ENCODE data around the gene TCTN2.

Gene TCTN2

DNA sequence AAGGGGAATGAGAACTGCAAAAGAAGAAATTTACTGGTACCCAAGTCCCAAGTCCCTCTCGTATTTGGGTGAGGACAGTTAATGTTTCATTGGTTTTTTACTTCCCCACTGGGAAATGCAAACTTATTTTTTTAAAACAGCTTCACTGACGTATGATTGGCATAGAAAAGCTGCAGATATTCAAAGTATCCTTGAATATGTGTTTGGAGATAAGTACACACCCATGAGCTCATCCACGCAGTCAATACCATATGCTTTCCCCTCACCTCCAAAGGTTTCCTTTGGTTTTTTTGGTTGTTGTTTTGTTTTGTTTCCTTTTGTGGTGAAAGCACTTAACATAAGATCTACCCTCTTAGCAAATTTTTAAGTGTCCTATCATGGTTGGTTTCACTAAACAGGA is 13.1 kb downstream of the TCTN2 start:
- H3K27ac ChIP-seq (ENCODE audit: low read length): no peak overlapping the region
- no peak overlapping the region for H3K4me2 ChIP-seq (ENCODE audit: insufficient read depth, low read length)
- TF ChIP-seq EZH2 (IDR thresholded peaks at IDR 0.05; ENCODE audit: borderline replicate concordance, low read depth, low read length, severe bottlenecking): no peak
- TF ChIP-seq, protein P1, sequence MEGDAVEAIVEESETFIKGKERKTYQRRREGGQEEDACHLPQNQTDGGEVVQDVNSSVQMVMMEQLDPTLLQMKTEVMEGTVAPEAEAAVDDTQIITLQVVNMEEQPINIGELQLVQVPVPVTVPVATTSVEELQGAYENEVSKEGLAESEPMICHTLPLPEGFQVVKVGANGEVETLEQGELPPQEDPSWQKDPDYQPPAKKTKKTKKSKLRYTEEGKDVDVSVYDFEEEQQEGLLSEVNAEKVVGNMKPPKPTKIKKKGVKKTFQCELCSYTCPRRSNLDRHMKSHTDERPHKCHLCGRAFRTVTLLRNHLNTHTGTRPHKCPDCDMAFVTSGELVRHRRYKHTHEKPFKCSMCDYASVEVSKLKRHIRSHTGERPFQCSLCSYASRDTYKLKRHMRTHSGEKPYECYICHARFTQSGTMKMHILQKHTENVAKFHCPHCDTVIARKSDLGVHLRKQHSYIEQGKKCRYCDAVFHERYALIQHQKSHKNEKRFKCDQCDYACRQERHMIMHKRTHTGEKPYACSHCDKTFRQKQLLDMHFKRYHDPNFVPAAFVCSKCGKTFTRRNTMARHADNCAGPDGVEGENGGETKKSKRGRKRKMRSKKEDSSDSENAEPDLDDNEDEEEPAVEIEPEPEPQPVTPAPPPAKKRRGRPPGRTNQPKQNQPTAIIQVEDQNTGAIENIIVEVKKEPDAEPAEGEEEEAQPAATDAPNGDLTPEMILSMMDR (IDR thresholded peaks at IDR 0.05; ENCODE audit: borderline replicate concordance, extremely low read depth, low read length, poor library complexity, severe bottlenecking): no peak
- no peak overlapping the region for H3K4me3 ChIP-seq (ENCODE audit: low read depth in 1 of 2, low read length in 2 of 2)
- H4K20me1 ChIP-seq (ENCODE audit: insufficient read depth, low read length): no peaks in the 10 kb centered on the region
- DNase-seq (no peak), ATAC-seq (ENCODE audit: insufficient read depth, low read depth) (no peak)
- H3K9me3 ChIP-seq (ENCODE audit: insufficient read depth, low read length, severe bottlenecking): no peaks in the 10 kb centered on the region
- H3K36me3 ChIP-seq (ENCODE audit: insufficient read depth, low read length): peaks cover 6% of the 10 kb centered on the region; the same call in 1 of the 2 replicates
- H3K9ac ChIP-seq (ENCODE audit: low read depth, low read length): no peak overlapping the region
- H2AFZ ChIP-seq (ENCODE audit: low read depth, low read length): no peak overlapping the region
- H3K4me1 ChIP-seq (ENCODE audit: insufficient read depth, low read length): no peaks in the 10 kb centered on the region
- H3K27me3 ChIP-seq (ENCODE audit: insufficient read depth, low read length, poor library complexity): no peaks in the 10 kb centered on the region
- H3K79me2 ChIP-seq (ENCODE audit: insufficient read depth, low read length): no peaks in the 10 kb centered on the region

DNA sequence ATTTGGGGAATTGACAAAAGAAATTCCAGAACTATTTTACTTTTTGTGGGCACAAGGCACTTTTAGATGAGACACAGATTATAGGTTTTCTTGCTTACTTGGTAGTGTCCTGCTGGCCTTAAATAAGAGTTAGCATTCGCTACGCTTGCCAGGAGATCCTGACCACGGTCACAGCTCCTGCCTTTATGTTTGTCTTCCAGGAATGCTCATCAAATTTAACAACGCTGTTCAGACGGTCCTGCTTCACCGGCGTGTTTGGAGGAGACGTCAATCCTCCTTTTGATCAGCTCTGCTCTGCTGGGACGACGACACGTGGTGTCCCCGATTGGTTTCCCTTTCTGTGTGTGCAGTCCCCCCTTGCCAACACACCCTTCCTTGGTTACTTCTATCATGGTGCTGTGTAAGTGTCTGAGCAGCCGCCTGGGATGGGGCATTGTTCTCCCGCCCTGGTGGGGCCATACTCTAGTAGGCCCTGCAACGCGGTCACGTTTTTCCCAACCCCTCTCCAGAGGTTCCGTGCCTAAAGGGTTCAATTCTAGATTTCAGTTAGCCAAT is 15.8 kb downstream of the TCTN2 start:
- H3K27me3 ChIP-seq (ENCODE audit: insufficient read depth, low read length, poor library complexity): no peaks in the 10 kb centered on the region
- no peak overlapping the region for H3K4me2 ChIP-seq (ENCODE audit: insufficient read depth, low read length)
- no peak for ATAC-seq (ENCODE audit: insufficient read depth, low read depth)
- H4K20me1 ChIP-seq (ENCODE audit: insufficient read depth, low read length): no peaks in the 10 kb centered on the region
- H2AFZ ChIP-seq (ENCODE audit: low read depth, low read length): no peak overlapping the region
- TF ChIP-seq EZH2 (IDR thresholded peaks at IDR 0.05; ENCODE audit: borderline replicate concordance, low read depth, low read length, severe bottlenecking): no peak
- TF ChIP-seq, protein P1 (IDR thresholded peaks at IDR 0.05; ENCODE audit: borderline replicate concordance, extremely low read depth, low read length, poor library complexity, severe bottlenecking): no peak
- H3K9ac ChIP-seq (ENCODE audit: low read depth, low read length): no peak overlapping the region
- H3K36me3 ChIP-seq (ENCODE audit: insufficient read depth, low read length): peaks cover 9% of the 10 kb centered on the region; the same call in 1 of the 2 replicates
- no peak overlapping the region for H3K27ac ChIP-seq (ENCODE audit: low read length)
- H3K4me1 ChIP-seq (ENCODE audit: insufficient read depth, low read length): no peaks in the 10 kb centered on the region
- H3K79me2 ChIP-seq (ENCODE audit: insufficient read depth, low read length): no peaks in the 10 kb centered on the region
- H3K9me3 ChIP-seq (ENCODE audit: insufficient read depth, low read length, severe bottlenecking): no peaks in the 10 kb centered on the region
- no peak overlapping the region for H3K4me3 ChIP-seq (ENCODE audit: low read depth in 1 of 2, low read length in 2 of 2)
- no peak for DNase-seq

DNA sequence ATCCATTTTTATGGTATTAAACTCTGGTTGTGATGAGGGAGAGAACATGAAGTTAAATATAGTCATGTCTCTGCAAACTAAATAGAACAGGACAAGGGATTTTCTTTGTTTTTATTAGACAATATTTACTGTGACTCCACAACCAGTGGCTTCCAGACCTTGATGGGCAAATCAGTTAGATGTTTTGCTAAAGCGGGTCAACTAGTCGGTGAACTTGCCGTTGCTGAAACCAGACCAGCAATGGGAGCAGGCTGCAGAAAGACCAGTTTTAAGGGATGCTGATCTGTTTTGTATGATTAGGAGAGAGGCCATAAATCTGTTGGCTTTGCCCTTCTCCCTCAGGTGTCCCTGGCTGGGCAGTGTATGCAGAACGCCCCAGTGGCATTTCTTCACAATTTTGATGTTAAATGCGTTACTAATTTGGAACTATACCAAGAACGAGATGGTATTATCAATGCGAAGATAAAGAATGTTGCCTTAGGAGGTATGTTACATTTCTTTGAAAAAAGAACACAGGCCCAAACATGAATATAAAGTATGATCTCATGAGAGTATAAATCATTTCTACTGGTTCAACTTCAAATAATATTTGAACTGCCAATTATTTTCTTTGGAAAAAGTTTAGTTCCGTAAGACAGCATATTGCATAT is 19.4 kb downstream of the TCTN2 start:
- Histone ChIP-seq H4K20me1 (ENCODE audit: insufficient read depth, low read length) (no peaks in the 10 kb centered on the region), H3K79me2 (ENCODE audit: insufficient read depth, low read length) (no peaks in the 10 kb centered on the region), H3K9ac (ENCODE audit: low read depth, low read length) (no peak overlapping the region), H2AFZ (ENCODE audit: low read depth, low read length) (no peak overlapping the region), H3K4me1 (ENCODE audit: insufficient read depth, low read length) (no peaks in the 10 kb centered on the region), H3K36me3 (ENCODE audit: insufficient read depth, low read length) (peaks cover 8% of the 10 kb centered on the region; the same call in 1 of the 2 replicates), H3K9me3 (ENCODE audit: insufficient read depth, low read length, severe bottlenecking) (no peaks in the 10 kb centered on the region), H3K27ac (ENCODE audit: low read length) (no peak overlapping the region), H3K4me2 (ENCODE audit: insufficient read depth, low read length) (no peak overlapping the region), H3K27me3 (ENCODE audit: insufficient read depth, low read length, poor library complexity) (no peaks in the 10 kb centered on the region), H3K4me3 (ENCODE audit: low read depth in 1 of 2, low read length in 2 of 2) (no peak overlapping the region)
- TF ChIP-seq, protein P1 (IDR thresholded peaks at IDR 0.05; ENCODE audit: borderline replicate concordance, extremely low read depth, low read length, poor library complexity, severe bottlenecking): no peak
- no peak for TF ChIP-seq EZH2 (IDR thresholded peaks at IDR 0.05; ENCODE audit: borderline replicate concordance, low read depth, low read length, severe bottlenecking)
- ATAC-seq (ENCODE audit: insufficient read depth, low read depth): no peak
- no peak for DNase-seq

Data from DND-41 (cell line).